OCI-LY3 (cell line): ENCODE measurements around the gene DGLUCY.

Source experiments
- H2AFZ ChIP-seq: fragments of 200-600, 300-600 bp; shearing (Covaris generic); 2 replicates; pipeline ENCODE4 v1.6.0; 2014; ENCODE audit warnings: antibody characterized with exemption, low read depth, low read length
- H3K27ac ChIP-seq: fragments of 200-600, 300-600 bp; sonication (generic); 2 replicates; pipeline ENCODE4 v1.5.1; 2014; ENCODE audit warnings: mild to moderate bottlenecking, low read length, moderate library complexity, mixed read lengths
- H3K27me3 ChIP-seq: fragments of 200-600, 300-600 bp; sonication (generic); 2 replicates; pipeline ENCODE4 v1.6.1; 2014; ENCODE audit warnings: low read depth, low read length, mixed read lengths
- H3K36me3 ChIP-seq: fragments of 200-600, 300-600 bp; sonication (generic); replicated peaks from 2 replicates; pipeline ENCODE3; 2014; ENCODE audit warnings: low read depth, low read length, mixed read lengths
- H3K4me1 ChIP-seq: fragments of 300-600, 200-600 bp; sonication (generic); 2 replicates; pipeline ENCODE4 v1.6.1; 2014; ENCODE audit warnings: low read length, mixed read lengths
- H3K4me2 ChIP-seq: fragments of 200-600, 300-600 bp; sonication (generic); 2 replicates; pipeline ENCODE4 v1.6.1; 2014; ENCODE audit warnings: low read length, mixed read lengths
- H3K4me3 ChIP-seq: fragments of 300-600, 200-600 bp; sonication (generic); 2 replicates; pipeline ENCODE4 v1.5.1; 2014; ENCODE audit warnings: antibody characterized with exemption, mild to moderate bottlenecking, low read length, moderate library complexity
- H3K79me2 ChIP-seq: fragments of 300-600, 200-600 bp; shearing (Covaris generic); 2 replicates; pipeline ENCODE4 v1.6.1; 2014; ENCODE audit warnings: mild to moderate bottlenecking, low read length, mixed read lengths
- H3K9ac ChIP-seq: fragments of 300-600, 200-600 bp; shearing (Covaris generic); 2 replicates; pipeline ENCODE4 v1.6.0; 2014; ENCODE audit warnings: mild to moderate bottlenecking, low read length, moderate library complexity
- H3K9me3 ChIP-seq: fragments of 200-600, 300-600 bp; shearing (Covaris generic); 2 replicates; pipeline ENCODE4 v1.6.1; 2014; ENCODE audit warnings: low read length, mixed read lengths; ENCODE audit not compliant: insufficient read depth
- H4K20me1 ChIP-seq: fragments of 200-600, 300-600 bp; sonication (generic); 2 replicates; pipeline ENCODE4 v1.6.1; 2016; ENCODE audit warnings: low read length, mixed read lengths; ENCODE audit not compliant: insufficient read depth
- EZH2phosphoT487 ChIP-seq: fragments of 200-600 bp; shearing (Covaris generic); IDR thresholded peaks from 2 replicates; pipeline ENCODE4 v1.6.1; 2018; ENCODE audit warnings: antibody characterized with exemption, mixed run types, low read depth
- TF ChIP-seq, protein P1 (sequence below): fragments of 200-600, 300-600 bp; sonication (generic); IDR thresholded peaks from 2 replicates; pipeline ENCODE4 v1.5.1; 2014; ENCODE audit warnings: antibody characterized with exemption, low read length, low read depth

The DGLUCY gene

DNA sequence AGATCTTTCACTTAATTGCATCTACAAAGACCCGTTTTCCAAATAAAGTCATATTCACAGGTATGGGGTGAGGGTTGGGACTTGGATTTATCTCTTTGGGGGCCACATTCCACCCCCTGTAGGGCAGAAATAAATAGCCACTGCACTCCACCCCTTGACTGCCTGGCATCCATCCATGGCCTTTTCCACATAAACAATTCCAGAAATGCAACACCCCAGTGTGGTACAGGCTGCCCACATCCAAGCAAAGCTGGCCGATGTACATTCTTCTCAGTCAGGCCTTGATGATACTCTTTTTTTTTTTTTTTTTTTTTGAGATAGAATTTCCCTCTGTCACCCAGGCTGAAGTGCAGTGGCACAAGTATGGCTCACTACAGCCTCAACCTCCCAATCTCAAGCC lies 12.9 kb downstream of the DGLUCY start:
- H3K4me2 ChIP-seq, result no peak overlapping the region
- no peak overlapping the region for H3K9ac ChIP-seq
- H3K9me3 ChIP-seq, result no peaks in the 10 kb centered on the region
- H3K79me2 ChIP-seq, result peaks cover 34% of the 10 kb centered on the region
- H3K27me3 ChIP-seq, result no peaks in the 10 kb centered on the region
- no peak overlapping the region for H3K27ac ChIP-seq
- no peak overlapping the region for H2AFZ ChIP-seq
- peaks cover 46% of the 10 kb centered on the region for H3K36me3 ChIP-seq
- no peaks in the 10 kb centered on the region for H4K20me1 ChIP-seq
- H3K4me3 ChIP-seq, result no peak overlapping the region
- peaks cover 11% of the 10 kb centered on the region for H3K4me1 ChIP-seq
- TF ChIP-seq, protein P1, sequence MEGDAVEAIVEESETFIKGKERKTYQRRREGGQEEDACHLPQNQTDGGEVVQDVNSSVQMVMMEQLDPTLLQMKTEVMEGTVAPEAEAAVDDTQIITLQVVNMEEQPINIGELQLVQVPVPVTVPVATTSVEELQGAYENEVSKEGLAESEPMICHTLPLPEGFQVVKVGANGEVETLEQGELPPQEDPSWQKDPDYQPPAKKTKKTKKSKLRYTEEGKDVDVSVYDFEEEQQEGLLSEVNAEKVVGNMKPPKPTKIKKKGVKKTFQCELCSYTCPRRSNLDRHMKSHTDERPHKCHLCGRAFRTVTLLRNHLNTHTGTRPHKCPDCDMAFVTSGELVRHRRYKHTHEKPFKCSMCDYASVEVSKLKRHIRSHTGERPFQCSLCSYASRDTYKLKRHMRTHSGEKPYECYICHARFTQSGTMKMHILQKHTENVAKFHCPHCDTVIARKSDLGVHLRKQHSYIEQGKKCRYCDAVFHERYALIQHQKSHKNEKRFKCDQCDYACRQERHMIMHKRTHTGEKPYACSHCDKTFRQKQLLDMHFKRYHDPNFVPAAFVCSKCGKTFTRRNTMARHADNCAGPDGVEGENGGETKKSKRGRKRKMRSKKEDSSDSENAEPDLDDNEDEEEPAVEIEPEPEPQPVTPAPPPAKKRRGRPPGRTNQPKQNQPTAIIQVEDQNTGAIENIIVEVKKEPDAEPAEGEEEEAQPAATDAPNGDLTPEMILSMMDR, result no peak
- TF ChIP-seq EZH2phosphoT487, result no peak

DNA sequence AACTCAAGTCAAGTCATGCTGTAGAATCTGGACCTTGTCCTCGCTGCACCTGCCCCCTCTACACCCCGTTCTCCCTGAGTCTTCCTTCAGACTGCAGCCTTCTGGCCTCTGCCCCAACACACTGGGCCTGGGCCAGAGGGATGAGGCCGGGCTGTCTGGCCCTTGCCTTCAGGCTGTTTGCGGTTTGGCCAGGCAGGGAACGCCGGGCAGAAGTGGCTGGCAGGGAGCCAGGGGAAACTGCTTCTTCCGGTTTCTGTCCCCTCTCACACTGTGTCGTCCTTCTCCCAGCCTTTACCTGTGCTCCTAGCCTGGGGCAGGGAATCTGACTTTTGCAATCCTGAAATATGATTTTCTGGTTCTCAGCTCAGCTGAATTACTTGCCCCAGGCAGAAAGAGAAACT lies 13.5 kb downstream of the DGLUCY start:
- peaks cover 11% of the 10 kb centered on the region for H3K4me1 ChIP-seq
- H4K20me1 ChIP-seq, result no peaks in the 10 kb centered on the region
- H2AFZ ChIP-seq, result no peak overlapping the region
- H3K27ac ChIP-seq, result no peak overlapping the region
- TF ChIP-seq, protein P1, result no peak
- no peak for TF ChIP-seq EZH2phosphoT487
- H3K36me3 ChIP-seq, result peaks cover 49% of the 10 kb centered on the region
- H3K27me3 ChIP-seq, result no peaks in the 10 kb centered on the region
- no peak overlapping the region for H3K4me2 ChIP-seq
- no peak overlapping the region for H3K4me3 ChIP-seq
- H3K9ac ChIP-seq, result no peak overlapping the region
- no peaks in the 10 kb centered on the region for H3K9me3 ChIP-seq
- peaks cover 33% of the 10 kb centered on the region for H3K79me2 ChIP-seq

DNA sequence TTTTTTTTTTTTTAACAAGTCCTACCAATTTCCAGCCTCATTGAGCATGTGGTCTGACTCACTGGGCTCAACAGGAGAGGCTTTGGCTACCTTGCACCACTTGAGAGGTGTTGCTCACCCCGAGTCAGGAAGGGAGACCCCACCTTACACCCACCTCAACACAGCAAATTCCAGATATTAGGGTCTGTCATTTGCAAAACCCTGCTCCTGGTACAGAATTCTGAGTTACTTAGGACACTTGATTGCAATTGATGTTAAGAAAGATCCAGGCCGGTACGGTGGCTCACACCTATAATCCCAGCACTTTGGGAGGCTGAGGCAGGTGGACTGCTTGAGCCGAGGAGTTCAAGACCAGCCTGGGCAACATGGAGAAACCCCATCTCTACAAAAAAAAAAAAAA lies 14.1 kb downstream of the DGLUCY start:
- no peak overlapping the region for H3K27ac ChIP-seq
- H3K36me3 ChIP-seq, result peaks cover 49% of the 10 kb centered on the region
- H3K4me2 ChIP-seq, result no peak overlapping the region
- H3K27me3 ChIP-seq, result no peaks in the 10 kb centered on the region
- no peaks in the 10 kb centered on the region for H4K20me1 ChIP-seq
- H3K79me2 ChIP-seq, result peaks cover 30% of the 10 kb centered on the region
- H3K9me3 ChIP-seq, result no peaks in the 10 kb centered on the region
- H3K9ac ChIP-seq, result no peak overlapping the region
- H3K4me1 ChIP-seq, result peaks cover 11% of the 10 kb centered on the region
- TF ChIP-seq, protein P1, result no peak
- no peak for TF ChIP-seq EZH2phosphoT487
- H3K4me3 ChIP-seq, result no peak overlapping the region
- H2AFZ ChIP-seq, result no peak overlapping the region

GRCh38 chr14:91128699-91129098 lies 14.8 kb downstream of the DGLUCY start:
- H3K27ac ChIP-seq, result no peak overlapping the region
- no peaks in the 10 kb centered on the region for H3K9me3 ChIP-seq
- no peak overlapping the region for H2AFZ ChIP-seq
- H3K9ac ChIP-seq, result no peak overlapping the region
- peaks cover 24% of the 10 kb centered on the region for H3K79me2 ChIP-seq
- H3K4me1 ChIP-seq, result peaks cover 11% of the 10 kb centered on the region
- H3K27me3 ChIP-seq, result no peaks in the 10 kb centered on the region
- no peaks in the 10 kb centered on the region for H4K20me1 ChIP-seq
- TF ChIP-seq, protein P1, result no peak
- no peak for TF ChIP-seq EZH2phosphoT487
- no peak overlapping the region for H3K4me3 ChIP-seq
- no peak overlapping the region for H3K4me2 ChIP-seq
- H3K36me3 ChIP-seq, result peaks cover 43% of the 10 kb centered on the region
